GM12878 (cell line): ENCODE measurements around the gene BCKDHA. TPM values are rescaled to one million over a fixed set of nuclear protein-coding genes. Genes with fewer than 3 reads are reported as not detected.

ENCODE experiments used
- ATAC-seq: fragments of 200-7000 bp; cut with Tn5 transposase; 3 replicates; pipeline ENCODE4 v1.9.1; 2020; ENCODE audit warnings: mild to moderate bottlenecking, moderate library complexity
- BruUV-seq: library from RNA; stranded (reverse); fragments of 400-500 nt; replicated peaks from 2 replicates; lab custom pipeline; 2021; lab: Mats Ljungman, UMichigan
- CTCF ChIA-PET: fragments of 300-600 bp; sonication (Branson Sonifier 250); formaldehyde crosslinking; extraction: SDS; loops from one replicate; lab custom pipeline; 2021; ENCODE audit warnings: inconsistent platforms; lab: Yijun Ruan, JAX
- POLR2A ChIA-PET: fragments of 350-600 bp; formaldehyde crosslinking; extraction: SDS; loops from one replicate; lab custom pipeline; 2021; ENCODE audit warnings: inconsistent platforms; lab: Charles Lee
- RAD21 ChIA-PET: fragments of 300-600 bp; sonication (Branson Sonifier 250); formaldehyde crosslinking; loops from one replicate; lab custom pipeline; 2023; ENCODE audit warnings: antibody characterized with exemption; ENCODE audit not compliant: unreplicated experiment; lab: Charles Lee
- SMC1A ChIA-PET: fragments of 300-600 bp; sonication (Branson Sonifier 250); formaldehyde crosslinking; loops from one replicate; lab custom pipeline; 2023; ENCODE audit not compliant: unreplicated experiment, uncharacterized antibody; lab: Charles Lee
- DNase-seq: peaks from one replicate; pipeline ENCODE4 v3.0.0-alpha.2; 2011; ENCODE audit warnings: low read depth, low spot score
- FAIRE-seq: peaks from 3 replicates; lab custom pipeline; 2011; peaks lifted over from hg19 to GRCh38; lab: Jason Lieb, UNC
- H2AFZ ChIP-seq: 2 replicates; pipeline ENCODE4 v1.6.0; 2011; ENCODE audit warnings: low read depth, low read length, control low read depth; ENCODE audit not compliant: control insufficient read depth
- H3K27ac ChIP-seq: 2 replicates; pipeline ENCODE4 v1.5.1; 2011; ENCODE audit warnings: control low read depth; ENCODE audit not compliant: control insufficient read depth, insufficient read depth
- H3K27me3 ChIP-seq, 2 experiments: replicated peaks in 1 of 2; 2 replicates each; pipeline versions ENCODE4 v1.6.0 to v1.6.1; 2011; ENCODE audit warnings: low read length in 1 of 2; ENCODE audit not compliant: control insufficient read depth in 2 of 2, insufficient read depth in 2 of 2
- H3K36me3 ChIP-seq, 2 experiments: 2 replicates each; pipeline ENCODE4 v1.5.1; 2011; ENCODE audit warnings: low read length in 1 of 2; ENCODE audit not compliant: control insufficient read depth in 2 of 2, insufficient read depth in 2 of 2
- H3K4me1 ChIP-seq: 2 replicates; pipeline ENCODE4 v1.6.1; 2011; ENCODE audit warnings: mild to moderate bottlenecking, low read length, moderate library complexity, mixed read lengths; ENCODE audit not compliant: control insufficient read depth, insufficient read depth
- H3K4me2 ChIP-seq: 2 replicates; pipeline ENCODE4 v1.6.0; 2011; ENCODE audit warnings: control low read depth; ENCODE audit not compliant: control insufficient read depth, insufficient read depth
- H3K4me3 ChIP-seq: fragments of 200-600 bp; sonication (generic); 2 replicates; pipeline ENCODE4 v1.5.1; 2016
- H3K79me2 ChIP-seq: 2 replicates; pipeline ENCODE4 v1.6.0; 2011; ENCODE audit warnings: low read length; ENCODE audit not compliant: control insufficient read depth, insufficient read depth
- H3K9ac ChIP-seq: 2 replicates; pipeline ENCODE4 v1.8.0; 2011; ENCODE audit warnings: low read length, control low read depth, mixed read lengths; ENCODE audit not compliant: control insufficient read depth, insufficient read depth
- H3K9me3 ChIP-seq: replicated peaks from 3 replicates; pipeline ENCODE4 v1.5.1; 2011; ENCODE audit warnings: mild to moderate bottlenecking, low read length; ENCODE audit not compliant: control insufficient read depth, insufficient read depth
- H4K20me1 ChIP-seq: 2 replicates; pipeline ENCODE4 v1.6.0; 2011; ENCODE audit not compliant: control insufficient read depth, insufficient read depth
- CHD4 ChIP-seq: fragments of 200-600 bp; sonication (generic); IDR thresholded peaks from 2 replicates; pipeline ENCODE4 v1.6.1; 2016; ENCODE audit warnings: mild to moderate bottlenecking
- FOXK2 ChIP-seq: fragments of 450-650 bp; IDR thresholded peaks from 2 replicates; pipeline ENCODE4 v1.6.1; 2017; ENCODE audit warnings: mild to moderate bottlenecking, moderate library complexity
- NR2C2 ChIP-seq: IDR thresholded peaks from 2 replicates; pipeline ENCODE4 v1.6.1; 2011; ENCODE audit warnings: borderline replicate concordance, low read depth; ENCODE audit not compliant: control insufficient read depth, insufficient read length
- POLR2A ChIP-seq: IDR thresholded peaks from 2 replicates; pipeline ENCODE4 v1.6.1; 2011; ENCODE audit warnings: low read depth, mild to moderate bottlenecking, low read length
- RB1 ChIP-seq: fragments of 450-650 bp; formaldehyde crosslinking; IDR thresholded peaks from 2 replicates; pipeline ENCODE4 v1.6.1; 2017; ENCODE audit warnings: mild to moderate bottlenecking, borderline replicate concordance
- SP1 ChIP-seq: IDR thresholded peaks from one replicate; pipeline ENCODE4 v1.6.1; 2011; ENCODE audit warnings: low read depth, low read length
- SREBF2 ChIP-seq: IDR thresholded peaks from 2 replicates; pipeline ENCODE4 v1.6.1; 2012; ENCODE audit warnings: mild to moderate bottlenecking, low read length
- SUPT20H ChIP-seq: IDR thresholded peaks from 2 replicates; pipeline ENCODE4 v1.6.1; 2011; ENCODE audit warnings: low read depth, mild to moderate bottlenecking, low read length, moderate library complexity, borderline replicate concordance; ENCODE audit not compliant: control insufficient read depth
- ZSCAN29 ChIP-seq: fragments of 450-650 bp; IDR thresholded peaks from 2 replicates; pipeline ENCODE4 v1.6.1; 2017; ENCODE audit warnings: mild to moderate bottlenecking, moderate library complexity
- WGBS: methylation state at CpG from one replicate; pipeline ENCODE4 v1.1.6; 2016; ENCODE audit warnings: low lambda C conversion rate; ENCODE audit not compliant: insufficient replicate concordance, insufficient coverage; ENCODE audit errors: missing lambda C conversion rate; 5-methylcytosine and 5-hydroxymethylcytosine counted together
- in situ Hi-C: fragments of 300-500 bp; cut with MboI; formaldehyde crosslinking; loops from 9 replicates; pipeline ENCODE4 v1.14.3; 2018; ENCODE audit warnings: mixed read lengths
- intact Hi-C: fragments of 100-400 bp; cut with micrococcal nuclease; formaldehyde crosslinking; loops from one replicate; pipeline ENCODE4 v1.14.2; 2022; ENCODE audit not compliant: unreplicated experiment
- polyA plus RNA-seq, 11 experiments: library from polyadenylated mRNA; depleted of rRNA in 4 of 11; unstranded in 6 of 11; stranded (reverse) in 5 of 11; fragments of >200 nt; fragmentation: Nextera tagmentation in 4 of 11; fragmentation: Illumina TruSeq in 1 of 11; extraction: Ambion mirVana in 4 of 11; extraction: Trizol in 1 of 11; gene quantifications; 1 replicate in 1 of 11; 2 replicates in 10 of 11; pipeline versions ENCODE4 v1.2.1 to v1.2.3, GENCODE V29; 2011 to 2016; ENCODE audit warnings: inconsistent platforms in 2 of 11, missing spikeins in 2 of 11, low read depth in 1 of 11
- total RNA-seq, 4 experiments: library from RNA; depleted of rRNA in 3 of 4; stranded (reverse); fragments of >200 nt in 3 of 4; fragmentation: Illumina TruSeq in 1 of 4; extraction: Trizol in 1 of 4; gene quantifications; 2 replicates each; pipeline versions ENCODE4 v1.2.1 to v1.2.3, GENCODE V29; 2013 to 2021

Gene BCKDHA
- total and polyA plus RNA-seq, 10 of the 15 experiments (the other 5 are each of a cell fraction or from before 2014, with no cell fraction given): 9.9 to 107 (median 46.4) TPM

DNA sequence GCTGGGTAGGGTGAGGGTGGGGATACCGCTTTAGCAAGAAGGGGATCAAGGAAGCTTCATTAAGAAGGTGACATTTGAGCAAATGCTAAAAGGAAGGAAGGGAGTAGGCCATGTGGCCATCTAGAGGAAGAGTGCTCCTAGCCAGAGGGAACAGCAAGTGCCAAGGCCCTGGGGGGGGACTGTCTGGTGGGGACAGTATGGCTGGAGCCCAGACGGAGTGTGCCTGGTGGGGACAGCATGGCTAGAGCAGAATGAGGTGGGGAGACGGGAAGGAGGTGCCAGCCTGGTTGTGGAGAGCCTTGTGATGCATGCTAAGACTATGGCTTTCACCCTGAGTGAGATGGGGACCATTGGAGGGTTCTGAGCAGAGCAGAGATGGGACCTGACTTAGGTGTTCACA, 41.8 kb upstream of the BCKDHA start:
- Histone ChIP-seq H3K9me3 (no peaks in the 10 kb centered on the region), H3K4me1 (peaks cover 4% of the 10 kb centered on the region), H3K36me3 (no peaks in the 10 kb centered on the region; a peak in 1 of 4 replicates), H3K9ac (no peak overlapping the region), H4K20me1 (no peaks in the 10 kb centered on the region), H3K79me2 (peaks cover 29% of the 10 kb centered on the region), H3K27ac (no peak overlapping the region), H3K4me3 (no peak overlapping the region), H3K27me3 (no peaks in the 10 kb centered on the region), H2AFZ (no peak overlapping the region), H3K4me2 (no peak overlapping the region)
- ChIA-PET RAD21 (interaction anchor here (1.2 to 1.7 kb wide), 2 partner anchors 8 to 83 kb away, joined by 5 to 7 read pairs; partner anchors contain the start of gene B9D2), SMC1A (interaction anchor here (1.5 kb wide), 1 partner anchor 8 kb away, joined by 5 read pairs; the partner anchor contains the start of gene B9D2), POLR2A (interaction anchor here (1.3 to 1.6 kb wide), 2 partner anchors 8 to 10 kb away, joined by 6 to 7 read pairs; partner anchors contain the start of gene B9D2), CTCF (interaction anchor here (0.6 to 6.4 kb wide), 7 partner anchors 9 to 152 kb away, joined by 3 to 91 read pairs (median 3); partner anchors contain the start of gene B9D2)
- in situ Hi-C loops (no loop called here), intact Hi-C loops (no loop called here)
- TF ChIP-seq SP1 (no peak), ZSCAN29 (no peak), POLR2A (no peak), RB1 (no peak), FOXK2 (no peak), NR2C2 (no peak), SREBF2 (no peak), CHD4 (no peak), SUPT20H (no peak)
- BruUV-seq: no TSS peak
- DNase-seq: no peak
- WGBS: 100% methylated on average over 3 of the region's 3 CpGs
- FAIRE-seq: no peak
- ATAC-seq: no peak
